SK-N-MC (cell line): ENCODE data around the gene DYNC2H1.

Source experiments
- EZH2 ChIP-seq: fragments of 200-600 bp; sonication (generic); IDR thresholded peaks from one replicate; pipeline ENCODE4 v1.6.1; 2017; ENCODE audit warnings: antibody characterized with exemption
- FOXP2 ChIP-seq: optimal IDR thresholded peaks from 2 replicates; pipeline ENCODE3; 2011; ENCODE audit warnings: mild to moderate bottlenecking, moderate library complexity; ENCODE audit not compliant: insufficient read depth; ENCODE audit errors: extremely low read length, control extremely low read depth
- POLR2AphosphoS5 ChIP-seq: IDR thresholded peaks from 2 replicates; pipeline ENCODE4 v1.6.1; 2012; ENCODE audit warnings: mild to moderate bottlenecking, low read depth, low read length, borderline replicate concordance

DNA sequence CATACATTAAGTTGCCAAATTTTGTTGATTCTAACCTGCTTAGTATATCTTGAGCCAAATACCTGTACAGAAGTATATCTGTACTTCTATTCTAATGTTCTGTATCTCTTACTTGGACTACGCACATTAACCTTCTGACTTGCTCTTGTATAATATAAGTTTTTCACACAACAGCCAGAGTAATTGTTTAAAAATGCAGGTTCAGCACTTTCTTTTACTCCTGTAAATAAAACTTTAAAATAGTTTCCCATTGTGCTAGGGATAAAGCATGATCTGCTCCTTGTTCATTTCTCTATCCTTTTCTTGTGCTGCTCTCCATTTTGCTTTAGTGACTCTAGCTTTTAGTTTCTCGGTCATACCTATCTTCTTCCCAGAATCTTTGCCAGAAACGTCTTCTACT lies 48.3 kb downstream of the DYNC2H1 start:
- TF ChIP-seq POLR2AphosphoS5: no peak
- no peak for TF ChIP-seq EZH2
- TF ChIP-seq FOXP2: no peak
